ENCODE data around the gene ZIC2.

ZIC2 gene

DNA sequence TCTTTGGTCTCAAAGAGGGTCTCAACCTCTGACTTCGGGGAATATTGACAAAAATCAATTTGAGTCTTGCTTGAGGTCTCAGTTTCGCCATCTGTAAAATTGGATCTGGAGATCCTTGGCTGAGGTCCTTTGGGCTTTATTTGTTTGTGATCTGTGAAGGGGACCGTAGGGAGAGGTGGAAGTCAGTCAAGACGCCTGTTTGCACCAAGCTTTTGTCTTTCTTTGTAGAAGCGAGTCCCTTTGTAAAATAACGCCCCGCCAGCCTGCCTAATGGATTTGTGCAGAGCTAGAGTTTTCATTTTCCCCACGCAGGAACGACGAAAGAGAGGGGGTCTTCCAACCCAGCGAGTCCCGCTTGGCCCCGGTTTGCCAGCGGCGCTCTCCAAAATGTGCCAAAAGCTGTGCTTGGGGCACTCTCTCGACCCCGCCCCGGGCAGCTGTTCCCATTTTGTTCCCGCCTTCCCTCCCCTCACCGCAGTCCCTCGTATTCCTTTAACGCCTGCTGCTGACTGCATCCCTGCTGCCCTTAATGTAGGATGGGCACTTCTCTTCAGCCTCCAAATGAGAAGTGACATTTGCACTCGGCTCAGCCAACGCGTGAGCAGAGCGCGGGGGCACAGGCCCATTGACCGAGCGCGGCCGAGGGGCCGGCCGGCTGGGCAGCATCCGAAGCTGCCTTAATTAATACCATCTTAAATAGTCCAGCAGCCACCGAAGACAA lies 23.0 kb upstream of the ZIC2 start:
- TF ChIP-seq POLR2A (IDR thresholded peaks at IDR 0.05; ENCODE audit: extremely low read depth, insufficient read length) (no peak), MYC (IDR thresholded peaks at IDR 0.05; ENCODE audit: low read depth, low read length) (no peak)
- TF ChIP-seq, protein P1, sequence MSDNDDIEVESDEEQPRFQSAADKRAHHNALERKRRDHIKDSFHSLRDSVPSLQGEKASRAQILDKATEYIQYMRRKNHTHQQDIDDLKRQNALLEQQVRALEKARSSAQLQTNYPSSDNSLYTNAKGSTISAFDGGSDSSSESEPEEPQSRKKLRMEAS (IDR thresholded peaks at IDR 0.05; ENCODE audit: low read depth, low read length) = no peak
- TF ChIP-seq, protein P2, sequence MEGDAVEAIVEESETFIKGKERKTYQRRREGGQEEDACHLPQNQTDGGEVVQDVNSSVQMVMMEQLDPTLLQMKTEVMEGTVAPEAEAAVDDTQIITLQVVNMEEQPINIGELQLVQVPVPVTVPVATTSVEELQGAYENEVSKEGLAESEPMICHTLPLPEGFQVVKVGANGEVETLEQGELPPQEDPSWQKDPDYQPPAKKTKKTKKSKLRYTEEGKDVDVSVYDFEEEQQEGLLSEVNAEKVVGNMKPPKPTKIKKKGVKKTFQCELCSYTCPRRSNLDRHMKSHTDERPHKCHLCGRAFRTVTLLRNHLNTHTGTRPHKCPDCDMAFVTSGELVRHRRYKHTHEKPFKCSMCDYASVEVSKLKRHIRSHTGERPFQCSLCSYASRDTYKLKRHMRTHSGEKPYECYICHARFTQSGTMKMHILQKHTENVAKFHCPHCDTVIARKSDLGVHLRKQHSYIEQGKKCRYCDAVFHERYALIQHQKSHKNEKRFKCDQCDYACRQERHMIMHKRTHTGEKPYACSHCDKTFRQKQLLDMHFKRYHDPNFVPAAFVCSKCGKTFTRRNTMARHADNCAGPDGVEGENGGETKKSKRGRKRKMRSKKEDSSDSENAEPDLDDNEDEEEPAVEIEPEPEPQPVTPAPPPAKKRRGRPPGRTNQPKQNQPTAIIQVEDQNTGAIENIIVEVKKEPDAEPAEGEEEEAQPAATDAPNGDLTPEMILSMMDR (IDR thresholded peaks at IDR 0.05; ENCODE audit: low read depth, low read length) = no peak
- H3K4me3 ChIP-seq (ENCODE audit: low read depth, low read length) = no peak overlapping the region
- no peak for DNase-seq (ENCODE audit: low read depth)

DNA sequence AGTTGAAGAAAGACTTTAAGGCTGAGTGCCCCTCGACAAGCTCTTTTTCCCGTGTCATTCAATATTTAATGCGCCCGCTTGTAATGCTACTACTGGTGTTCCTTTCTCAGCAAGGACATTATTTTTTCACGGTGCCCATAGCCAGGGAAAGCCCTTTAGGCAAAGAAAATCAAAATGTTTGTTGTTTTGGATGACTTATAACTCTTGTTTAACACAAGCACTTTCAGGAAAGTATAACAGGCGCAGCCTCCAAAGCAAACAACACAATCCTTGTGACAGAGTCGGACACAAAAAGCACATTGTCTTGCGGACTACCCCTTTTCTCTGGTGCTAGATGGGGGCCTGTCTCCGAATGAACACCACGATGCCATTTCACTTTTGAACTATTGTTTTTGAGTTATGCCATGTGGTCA lies 22.5 kb upstream of the ZIC2 start:
- DNase-seq (ENCODE audit: low read depth) = no peak
- TF ChIP-seq POLR2A (IDR thresholded peaks at IDR 0.05; ENCODE audit: extremely low read depth, insufficient read length) (no peak), MYC (IDR thresholded peaks at IDR 0.05; ENCODE audit: low read depth, low read length) (no peak)
- TF ChIP-seq, protein P1 (IDR thresholded peaks at IDR 0.05; ENCODE audit: low read depth, low read length) = no peak
- TF ChIP-seq, protein P2 (IDR thresholded peaks at IDR 0.05; ENCODE audit: low read depth, low read length) = no peak
- H3K4me3 ChIP-seq (ENCODE audit: low read depth, low read length) = no peak overlapping the region

DNA sequence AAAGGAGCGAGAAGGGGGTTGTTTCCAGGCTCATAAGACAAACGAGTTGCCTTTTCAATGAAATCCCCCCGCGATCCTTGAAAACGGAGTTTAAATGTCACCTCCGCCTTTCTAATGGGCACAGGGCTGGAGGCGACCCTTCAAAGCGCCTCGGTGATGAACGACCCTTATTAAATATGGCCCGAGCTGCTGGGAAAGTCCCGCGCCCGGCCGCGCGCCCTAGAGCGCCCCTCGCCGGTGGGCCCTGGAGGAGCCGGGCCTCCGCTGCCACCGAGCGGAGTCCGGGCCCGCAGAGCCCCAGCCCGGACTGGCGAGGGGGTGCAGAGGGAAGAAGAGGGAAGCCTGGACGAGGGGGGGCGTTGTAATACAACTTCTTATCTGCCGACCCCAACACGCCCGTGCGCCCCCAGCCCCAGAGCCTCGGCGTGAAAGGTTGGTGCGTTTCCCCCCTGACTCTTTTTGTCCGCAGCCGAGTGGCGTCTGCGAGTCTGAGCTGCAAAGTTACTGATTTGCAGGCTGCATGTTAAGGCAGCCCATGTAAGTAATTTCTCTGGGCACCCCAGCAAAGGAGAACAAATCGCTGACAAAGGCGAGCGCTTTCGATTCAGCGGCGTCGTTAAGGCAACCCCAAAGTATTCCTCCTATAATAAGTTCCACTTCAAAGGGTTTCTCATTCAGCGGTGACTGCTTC lies 21.9 kb upstream of the ZIC2 start:
- no peak overlapping the region for H3K4me3 ChIP-seq (ENCODE audit: low read depth, low read length)
- no peak for DNase-seq (ENCODE audit: low read depth)
- TF ChIP-seq, protein P2 (IDR thresholded peaks at IDR 0.05; ENCODE audit: low read depth, low read length) = no peak
- TF ChIP-seq POLR2A (IDR thresholded peaks at IDR 0.05; ENCODE audit: extremely low read depth, insufficient read length) (no peak), MYC (IDR thresholded peaks at IDR 0.05; ENCODE audit: low read depth, low read length) (no peak)
- TF ChIP-seq, protein P1 (IDR thresholded peaks at IDR 0.05; ENCODE audit: low read depth, low read length) = no peak

DNA sequence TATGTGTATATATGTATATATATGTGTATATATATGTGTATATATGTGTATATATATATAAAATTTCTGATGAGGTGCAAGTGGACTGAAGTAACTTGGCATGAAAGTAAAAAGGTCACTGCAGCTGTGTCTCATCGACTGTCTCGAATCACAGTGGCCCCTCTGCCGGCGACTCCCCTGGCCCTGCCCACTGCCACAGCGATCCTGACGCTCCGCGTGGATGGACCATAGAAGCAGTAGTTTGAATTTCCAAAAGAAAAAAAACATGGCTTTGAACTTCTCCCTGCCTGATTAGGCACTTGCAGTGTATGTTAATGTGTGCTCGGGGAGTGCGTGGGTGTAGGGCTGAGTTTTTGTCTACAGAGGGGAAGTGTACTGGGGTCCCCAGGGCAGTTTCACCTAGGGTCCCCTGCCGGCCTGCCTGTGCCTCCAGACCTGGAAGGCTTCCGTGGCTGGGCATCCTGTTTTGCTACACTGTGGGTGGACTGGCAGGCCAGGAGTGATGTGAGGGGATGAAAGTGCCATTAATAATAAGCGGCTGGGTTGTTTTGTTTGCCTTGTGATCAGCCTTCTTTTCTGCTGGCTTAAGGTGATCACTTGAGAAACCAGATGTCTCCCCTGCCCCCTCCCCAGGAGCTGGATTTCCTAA lies 20.8 kb upstream of the ZIC2 start:
- no peak for DNase-seq (ENCODE audit: low read depth)
- TF ChIP-seq, protein P2 (IDR thresholded peaks at IDR 0.05; ENCODE audit: low read depth, low read length) = no peak
- TF ChIP-seq, protein P1 (IDR thresholded peaks at IDR 0.05; ENCODE audit: low read depth, low read length) = no peak
- no peak for TF ChIP-seq MYC (IDR thresholded peaks at IDR 0.05; ENCODE audit: low read depth, low read length)
- no peak for TF ChIP-seq POLR2A (IDR thresholded peaks at IDR 0.05; ENCODE audit: extremely low read depth, insufficient read length)
- no peak overlapping the region for H3K4me3 ChIP-seq (ENCODE audit: low read depth, low read length)

DNA sequence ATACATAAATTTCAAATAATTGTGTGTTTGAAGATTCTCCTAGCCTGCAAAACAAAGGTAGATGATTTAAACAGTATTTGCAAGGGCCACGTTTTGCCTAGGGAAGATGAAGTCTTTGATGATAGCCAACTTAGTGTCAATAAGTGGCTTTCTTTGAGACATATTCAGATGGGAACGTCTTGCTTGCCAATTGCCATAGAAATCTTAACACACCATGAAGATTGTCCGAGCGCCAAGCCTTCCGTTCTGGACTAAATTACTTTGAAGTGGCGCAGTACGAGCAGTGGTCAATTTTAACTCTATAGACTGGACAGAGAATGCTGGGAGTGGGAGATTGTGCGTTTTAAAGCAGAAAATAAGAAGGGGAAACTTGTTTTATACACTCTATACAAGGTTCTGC lies 19.9 kb upstream of the ZIC2 start:
- H3K4me3 ChIP-seq (ENCODE audit: low read depth, low read length) = no peak overlapping the region
- TF ChIP-seq MYC (IDR thresholded peaks at IDR 0.05; ENCODE audit: low read depth, low read length) = no peak
- TF ChIP-seq, protein P1 (IDR thresholded peaks at IDR 0.05; ENCODE audit: low read depth, low read length) = no peak
- TF ChIP-seq, protein P2 (IDR thresholded peaks at IDR 0.05; ENCODE audit: low read depth, low read length) = no peak
- TF ChIP-seq POLR2A (IDR thresholded peaks at IDR 0.05; ENCODE audit: extremely low read depth, insufficient read length) = no peak
- DNase-seq (ENCODE audit: low read depth) = no peak

Data from NB4 (cell line).